Neural progenitor cell (in vitro differentiated cells): ENCODE measurements around the gene NEUROD6. TPM values are rescaled to one million over a fixed set of nuclear protein-coding genes. Genes with fewer than 3 reads are reported as not detected.

ENCODE experiments used
- DNase-seq: peaks from one replicate; pipeline ENCODE4 v3.0.0-alpha.2; 2016; ENCODE audit warnings: low spot score
- H2AFZ ChIP-seq: fragments of 200-600 bp; sonication (generic); replicated peaks from 2 replicates; pipeline ENCODE4 v1.6.1; 2016; ENCODE audit warnings: antibody characterized with exemption
- H3F3A ChIP-seq: fragments of 200-600 bp; sonication (generic); 2 replicates; pipeline ENCODE4 v1.6.1; 2016; ENCODE audit warnings: antibody characterized with exemption, low read depth
- H3K27ac ChIP-seq: fragments of 200-600 bp; sonication (generic); 2 replicates; pipeline ENCODE4 v1.5.1; 2016; ENCODE audit warnings: mild to moderate bottlenecking
- H3K27me3 ChIP-seq: fragments of 200-600 bp; sonication (generic); 2 replicates; pipeline ENCODE4 v1.6.1; 2016; ENCODE audit warnings: mild to moderate bottlenecking, moderate library complexity
- H3K36me3 ChIP-seq: fragments of 200-600 bp; sonication (generic); 2 replicates; pipeline ENCODE4 v1.5.1; 2016
- H3K4me1 ChIP-seq: fragments of 200-600 bp; sonication (generic); 2 replicates; pipeline ENCODE4 v1.6.1; 2016; ENCODE audit warnings: mixed run types
- H3K4me2 ChIP-seq: fragments of 200-600 bp; sonication (generic); 2 replicates; pipeline ENCODE4 v1.6.1; 2016
- H3K4me3 ChIP-seq: fragments of 200-600 bp; sonication (generic); 2 replicates; pipeline ENCODE4 v1.5.1; 2016
- H3K79me2 ChIP-seq: fragments of 200-600 bp; sonication (generic); 2 replicates; pipeline ENCODE4 v1.6.1; 2016; ENCODE audit warnings: low read depth
- H3K9ac ChIP-seq: fragments of 200-600 bp; sonication (generic); 2 replicates; pipeline ENCODE4 v1.6.1; 2016
- H3K9me3 ChIP-seq: fragments of 200-600 bp; sonication (generic); 2 replicates; pipeline ENCODE4 v1.5.1; 2016; ENCODE audit warnings: low read depth
- H4K20me1 ChIP-seq: fragments of 200-600 bp; sonication (generic); 2 replicates; pipeline ENCODE4 v1.6.1; 2016; ENCODE audit warnings: low read depth
- H3K27ac Mint-ChIP-seq: 3 replicates; pipeline ENCODE4 v1.8.0; 2021; ENCODE audit warnings: mixed read lengths
- H3K27me3 Mint-ChIP-seq: 2 replicates; pipeline ENCODE4 v1.8.0; 2022; ENCODE audit warnings: low read depth, mild to moderate bottlenecking, inconsistent platforms, moderate library complexity, mixed read lengths; ENCODE audit not compliant: insufficient read depth
- H3K36me3 Mint-ChIP-seq: 3 replicates; pipeline ENCODE4 v1.8.0; 2021; ENCODE audit warnings: mixed read lengths
- H3K4me1 Mint-ChIP-seq: 3 replicates; pipeline ENCODE4 v1.8.0; 2021; ENCODE audit warnings: mixed read lengths
- H3K4me3 Mint-ChIP-seq: 3 replicates; pipeline ENCODE4 v1.8.0; 2021; ENCODE audit warnings: mild to moderate bottlenecking, moderate library complexity, mixed read lengths
- H3K9me3 Mint-ChIP-seq: 3 replicates; pipeline ENCODE4 v1.8.0; 2020; ENCODE audit warnings: mixed read lengths
- EZH2 ChIP-seq: fragments of 200-600 bp; sonication (generic); IDR thresholded peaks from 2 replicates; pipeline ENCODE4 v1.6.1; 2017; ENCODE audit warnings: antibody characterized with exemption, mild to moderate bottlenecking, moderate library complexity
- EZH2phosphoT487 ChIP-seq: fragments of 200-600 bp; sonication (generic); IDR thresholded peaks from 2 replicates; pipeline ENCODE4 v1.6.1; 2017; ENCODE audit warnings: antibody characterized with exemption
- total RNA-seq: library from RNA; depleted of rRNA; stranded (reverse); fragments of >200 nt; gene quantifications from 2 replicates; pipeline ENCODE4 v1.2.3, GENCODE V29; 2015; ENCODE audit warnings: low replicate concordance
- TF ChIP-seq, protein P1 (sequence below): fragments of 200-600 bp; sonication (generic); IDR thresholded peaks from 2 replicates; pipeline ENCODE4 v1.5.1; 2017; ENCODE audit warnings: antibody characterized with exemption, mild to moderate bottlenecking

NEUROD6 gene
- total RNA-seq, 1 donor from 2014 or later: not detected

DNA sequence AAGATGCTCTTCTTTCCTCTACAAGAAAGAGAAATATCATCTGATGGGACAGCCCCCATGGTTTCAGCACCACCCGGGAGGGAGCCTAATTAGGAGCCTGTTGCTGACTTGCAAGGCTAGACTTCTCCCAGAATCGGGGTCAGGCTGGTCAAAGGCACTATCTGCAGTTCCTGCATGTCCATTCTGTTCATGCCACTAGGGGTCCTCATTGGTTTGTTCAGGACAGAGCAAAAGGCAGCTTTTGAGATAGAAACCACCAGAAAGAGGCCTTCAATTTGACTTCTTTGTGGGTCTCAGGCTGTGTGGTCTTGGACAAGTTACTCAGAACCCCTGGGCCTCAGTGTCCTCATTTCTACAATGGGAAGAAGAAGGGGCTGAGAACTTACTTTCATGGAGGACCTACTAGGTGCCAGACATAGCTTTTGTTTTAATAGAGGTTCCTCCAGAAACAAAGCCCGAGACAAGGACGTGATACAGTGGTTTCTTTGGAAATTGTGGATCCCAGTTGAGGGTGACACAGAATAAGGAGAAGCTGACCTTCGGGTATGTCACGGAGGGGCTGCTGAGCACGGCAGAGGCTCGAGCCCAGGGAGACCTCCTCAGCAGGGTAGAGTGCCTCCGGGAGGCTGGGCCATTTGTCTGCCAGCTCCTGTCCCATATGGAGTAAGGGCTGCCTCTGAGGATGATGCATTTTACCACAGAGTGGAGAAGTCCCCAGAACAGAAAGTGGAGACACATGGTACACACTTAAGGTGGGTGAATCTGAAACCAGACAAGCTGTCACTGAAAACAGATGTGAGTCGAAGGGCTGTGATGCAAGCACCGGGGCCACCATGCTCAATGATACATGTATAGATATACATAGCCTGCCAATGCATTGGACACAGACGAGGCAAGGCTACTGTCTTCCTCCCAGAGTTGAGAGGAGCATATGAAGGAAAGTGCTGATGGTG, 33.1 kb upstream of the NEUROD6 start:
- no peak overlapping the region for H3K4me2 ChIP-seq
- DNase-seq: peak; percentile 82
- H3K27ac Mint-ChIP-seq: no peak overlapping the region
- H3K27me3 Mint-ChIP-seq: peaks cover 2% of the 10 kb centered on the region
- TF ChIP-seq, protein P1, sequence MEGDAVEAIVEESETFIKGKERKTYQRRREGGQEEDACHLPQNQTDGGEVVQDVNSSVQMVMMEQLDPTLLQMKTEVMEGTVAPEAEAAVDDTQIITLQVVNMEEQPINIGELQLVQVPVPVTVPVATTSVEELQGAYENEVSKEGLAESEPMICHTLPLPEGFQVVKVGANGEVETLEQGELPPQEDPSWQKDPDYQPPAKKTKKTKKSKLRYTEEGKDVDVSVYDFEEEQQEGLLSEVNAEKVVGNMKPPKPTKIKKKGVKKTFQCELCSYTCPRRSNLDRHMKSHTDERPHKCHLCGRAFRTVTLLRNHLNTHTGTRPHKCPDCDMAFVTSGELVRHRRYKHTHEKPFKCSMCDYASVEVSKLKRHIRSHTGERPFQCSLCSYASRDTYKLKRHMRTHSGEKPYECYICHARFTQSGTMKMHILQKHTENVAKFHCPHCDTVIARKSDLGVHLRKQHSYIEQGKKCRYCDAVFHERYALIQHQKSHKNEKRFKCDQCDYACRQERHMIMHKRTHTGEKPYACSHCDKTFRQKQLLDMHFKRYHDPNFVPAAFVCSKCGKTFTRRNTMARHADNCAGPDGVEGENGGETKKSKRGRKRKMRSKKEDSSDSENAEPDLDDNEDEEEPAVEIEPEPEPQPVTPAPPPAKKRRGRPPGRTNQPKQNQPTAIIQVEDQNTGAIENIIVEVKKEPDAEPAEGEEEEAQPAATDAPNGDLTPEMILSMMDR: peak; percentile 82
- no peak for TF ChIP-seq EZH2
- H3K79me2 ChIP-seq: no peaks in the 10 kb centered on the region
- no peaks in the 10 kb centered on the region for H3K9me3 Mint-ChIP-seq
- H3K4me1 ChIP-seq: peaks cover 7% of the 10 kb centered on the region
- H3F3A ChIP-seq: no peaks in the 10 kb centered on the region
- H3K9me3 ChIP-seq: no peaks in the 10 kb centered on the region
- no peak overlapping the region for H3K4me3 ChIP-seq
- H2AFZ ChIP-seq: no peak overlapping the region
- no peaks in the 10 kb centered on the region for H3K27me3 ChIP-seq
- H3K36me3 ChIP-seq: no peaks in the 10 kb centered on the region
- no peaks in the 10 kb centered on the region for H3K36me3 Mint-ChIP-seq
- H3K27ac ChIP-seq: no peak overlapping the region
- no peak overlapping the region for H3K9ac ChIP-seq
- no peak overlapping the region for H3K4me3 Mint-ChIP-seq
- H3K4me1 Mint-ChIP-seq: peaks cover 7% of the 10 kb centered on the region
- no peaks in the 10 kb centered on the region for H4K20me1 ChIP-seq

DNA sequence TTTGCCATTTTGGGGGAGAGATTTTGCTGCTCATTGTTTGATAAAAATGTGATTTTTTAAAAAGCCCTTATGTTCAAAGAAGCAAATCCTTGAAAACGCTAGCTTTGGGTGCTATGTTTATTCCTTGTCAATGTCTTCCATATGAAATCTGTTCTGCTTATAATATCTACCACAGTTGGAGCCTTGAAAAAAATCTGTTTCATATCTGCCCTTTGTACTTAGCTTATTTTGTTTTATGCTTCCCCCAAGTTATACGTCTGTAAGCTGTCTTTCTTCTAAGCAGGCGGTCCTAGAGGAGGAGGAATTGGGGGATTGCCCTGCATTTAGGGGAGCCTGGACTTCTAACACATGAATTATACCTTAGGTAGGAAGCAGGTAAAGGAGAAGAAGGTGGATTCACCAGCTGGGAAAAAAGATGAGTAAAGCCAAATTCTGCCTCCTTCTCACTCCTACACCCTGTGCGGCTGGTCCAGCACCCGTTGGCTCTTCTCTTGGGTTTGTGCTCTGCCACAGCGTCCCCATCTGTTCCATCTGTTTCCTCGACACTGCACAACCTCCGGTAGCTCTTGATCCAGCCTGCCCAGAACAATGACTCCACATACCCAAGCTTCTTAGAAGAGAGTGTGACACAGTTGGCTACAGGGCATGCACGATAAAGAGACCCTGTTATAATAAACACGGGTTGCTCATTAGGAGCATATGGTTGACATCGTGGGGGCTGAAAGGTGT, 31.9 kb upstream of the NEUROD6 start:
- H3K79me2 ChIP-seq: no peaks in the 10 kb centered on the region
- Mint-ChIP-seq H3K27me3 (peaks cover 4% of the 10 kb centered on the region), H3K4me1 (peaks cover 8% of the 10 kb centered on the region), H3K27ac (no peak overlapping the region), H3K4me3 (no peak overlapping the region), H3K9me3 (no peaks in the 10 kb centered on the region), H3K36me3 (no peaks in the 10 kb centered on the region)
- no peaks in the 10 kb centered on the region for H3K27me3 ChIP-seq
- DNase-seq: no peak
- H3K27ac ChIP-seq: no peak overlapping the region
- H3K4me1 ChIP-seq: peaks cover 8% of the 10 kb centered on the region
- H3K4me3 ChIP-seq: no peak overlapping the region
- H3K36me3 ChIP-seq: no peaks in the 10 kb centered on the region
- TF ChIP-seq EZH2 (no peak), EZH2phosphoT487 (no peak)
- TF ChIP-seq, protein P1: no peak
- H3K9me3 ChIP-seq: no peaks in the 10 kb centered on the region
- H3K9ac ChIP-seq: no peak overlapping the region
- H2AFZ ChIP-seq: no peak overlapping the region
- H3F3A ChIP-seq: no peaks in the 10 kb centered on the region
- no peaks in the 10 kb centered on the region for H4K20me1 ChIP-seq
- no peak overlapping the region for H3K4me2 ChIP-seq

DNA sequence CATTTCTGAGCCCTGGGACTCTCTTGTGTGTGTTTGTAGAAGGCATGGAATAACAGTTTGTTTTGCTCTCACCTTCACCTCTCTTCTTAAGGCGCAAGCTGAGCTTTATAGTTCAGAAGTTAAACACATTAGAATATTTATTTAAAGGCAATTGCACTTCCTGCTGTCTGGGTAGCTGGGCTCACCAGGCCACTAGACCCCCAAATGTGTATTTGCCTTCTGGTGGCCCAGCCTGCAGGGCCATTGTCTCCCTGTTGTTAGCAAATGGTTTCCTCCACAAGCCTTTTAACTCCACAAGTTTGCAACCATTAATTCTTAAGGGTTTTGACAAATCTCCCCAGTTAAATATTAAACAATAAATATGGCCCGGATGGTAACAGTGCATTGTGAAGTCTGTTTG, 31.1 kb upstream of the NEUROD6 start:
- H3K4me1 Mint-ChIP-seq: peaks cover 8% of the 10 kb centered on the region
- Histone ChIP-seq H3K9ac (no peak overlapping the region), H3K27ac (no peak overlapping the region), H3K4me3 (no peak overlapping the region), H3K4me2 (no peak overlapping the region), H2AFZ (no peak overlapping the region), H3K9me3 (no peaks in the 10 kb centered on the region), H3K79me2 (no peaks in the 10 kb centered on the region), H3K4me1 (peaks cover 8% of the 10 kb centered on the region), H3K27me3 (no peaks in the 10 kb centered on the region), H3F3A (no peaks in the 10 kb centered on the region), H3K36me3 (no peaks in the 10 kb centered on the region), H4K20me1 (no peaks in the 10 kb centered on the region)
- DNase-seq: no peak
- no peaks in the 10 kb centered on the region for H3K9me3 Mint-ChIP-seq
- H3K36me3 Mint-ChIP-seq: no peaks in the 10 kb centered on the region
- H3K27ac Mint-ChIP-seq: no peak overlapping the region
- peaks cover 4% of the 10 kb centered on the region for H3K27me3 Mint-ChIP-seq
- H3K4me3 Mint-ChIP-seq: no peak overlapping the region
- TF ChIP-seq EZH2phosphoT487: no peak
- no peak for TF ChIP-seq EZH2
- TF ChIP-seq, protein P1: no peak
